ENCODE measurements around the gene CCDC148.
"Not testable (repeated sequence)": the region's sequence is repeated elsewhere in the genome, so short reads cannot be mapped to it uniquely, and the experiment has no call there.

The CCDC148 gene

GRCh38 chr2:158346032-158346431, 110.5 kb downstream of the CCDC148 start:
- no peak for TF ChIP-seq CTCF (IDR thresholded peaks at IDR 0.05; ENCODE audit: low read depth, low read length)
- Histone ChIP-seq H3K36me3 (no peaks in the 10 kb centered on the region), H3K27me3 (no peaks in the 10 kb centered on the region), H3K4me1 (no peaks in the 10 kb centered on the region), H3K9me3 (no peaks in the 10 kb centered on the region), H3K4me3 (ENCODE audit: low read depth, low read length) (no peak overlapping the region)
- DNase-seq: no peak

GRCh38 chr2:158339513-158339912, 117.0 kb downstream of the CCDC148 start:
- Histone ChIP-seq H3K9me3 (no peaks in the 10 kb centered on the region), H3K36me3 (no peaks in the 10 kb centered on the region)
- TF ChIP-seq CTCF (IDR thresholded peaks at IDR 0.05; ENCODE audit: low read depth, low read length): no peak

GRCh38 chr2:158337018-158337417, 119.5 kb downstream of the CCDC148 start:
- no peak overlapping the region for H3K4me3 ChIP-seq (ENCODE audit: low read depth, low read length)
- H3K9me3 ChIP-seq: no peaks in the 10 kb centered on the region
- TF ChIP-seq CTCF (IDR thresholded peaks at IDR 0.05; ENCODE audit: low read depth, low read length): no peak
- H3K4me1 ChIP-seq: no peaks in the 10 kb centered on the region
- no peaks in the 10 kb centered on the region for H3K36me3 ChIP-seq
- no peak for DNase-seq
- no peaks in the 10 kb centered on the region for H3K27me3 ChIP-seq

More at GRCh38 chr2:158339513-158339912, 117.0 kb downstream of the CCDC148 start:
- Histone ChIP-seq H3K4me3 (ENCODE audit: low read depth, low read length) (no peak overlapping the region), H3K27me3 (no peaks in the 10 kb centered on the region), H3K4me1 (no peaks in the 10 kb centered on the region)
- DNase-seq: no peak

GRCh38 chr2:158331799-158332198, 124.8 kb downstream of the CCDC148 start:
- DNase-seq: not testable (repeated sequence)

GRCh38 chr2:158325782-158326340, 130.7 kb downstream of the CCDC148 start:
- Histone ChIP-seq H3K27me3 (no peaks in the 10 kb centered on the region), H3K36me3 (no peaks in the 10 kb centered on the region), H3K9me3 (no peaks in the 10 kb centered on the region), H3K4me1 (no peaks in the 10 kb centered on the region), H3K4me3 (ENCODE audit: low read depth, low read length) (no peak overlapping the region)
- TF ChIP-seq CTCF (IDR thresholded peaks at IDR 0.05; ENCODE audit: low read depth, low read length): no peak
- no peak for DNase-seq

More at GRCh38 chr2:158331799-158332198, 124.8 kb downstream of the CCDC148 start:
- not testable (repeated sequence) for H3K9me3 ChIP-seq; H3K36me3 ChIP-seq; H3K4me3 ChIP-seq (ENCODE audit: low read depth, low read length); H3K27me3 ChIP-seq; H3K4me1 ChIP-seq

- H3K4me3 ChIP-seq (ENCODE audit: low read depth, low read length): no peak overlapping the region
- H3K9me3 ChIP-seq: no peaks in the 10 kb centered on the region
- no peaks in the 10 kb centered on the region for H3K27me3 ChIP-seq
- no peaks in the 10 kb centered on the region for H3K4me1 ChIP-seq
- no peak for TF ChIP-seq CTCF (IDR thresholded peaks at IDR 0.05; ENCODE audit: low read depth, low read length)
- DNase-seq: no peak
- no peaks in the 10 kb centered on the region for H3K36me3 ChIP-seq
Observed at GRCh38 chr2:158325031-158325781, 131.3 kb downstream of the CCDC148 start.

All from BE2C (cell line).